Measurements from ENCODE around the gene SYCP2L.

- TF ChIP-seq CTCF (IDR thresholded peaks at IDR 0.05) (no peak), EP300 (IDR thresholded peaks at IDR 0.05) (no peak), POLR2A (IDR thresholded peaks at IDR 0.05) (no peak), POLR2AphosphoS5 (IDR thresholded peaks at IDR 0.05) (no peak)
These were observed 104.3 kb downstream of the SYCP2L start for GRCh38 chr6:10991115-10991514.

Measured in sigmoid colon (tissue), 4 donors.